Measurements from ENCODE around the gene MAGIX.

MAGIX gene

DNA sequence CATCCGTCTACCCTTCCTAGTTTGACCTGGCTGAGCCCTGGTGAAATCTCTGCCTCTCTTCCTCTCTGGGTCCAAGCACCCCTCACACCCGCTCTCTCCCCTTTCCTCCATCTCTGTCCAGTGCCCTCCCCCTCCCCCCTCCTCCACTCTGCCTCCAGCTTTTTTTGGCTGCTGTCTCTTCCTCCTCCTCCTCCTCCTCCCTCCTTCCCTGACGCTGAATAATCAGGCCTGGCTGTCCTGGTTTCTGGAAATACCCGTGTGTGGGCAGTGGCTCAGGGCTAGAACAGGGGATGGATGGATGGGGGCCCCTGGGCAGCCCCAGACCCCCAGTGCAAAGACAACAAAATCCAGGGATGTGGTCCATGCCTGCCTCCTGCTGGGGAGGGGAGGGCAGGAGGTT is 42.2 kb downstream of the MAGIX start:
- Histone ChIP-seq H3K4me3 (ENCODE audit: low read depth, low read length) (no peak overlapping the region), H3K4me1 (peaks cover 3% of the 10 kb centered on the region), H3K27me3 (ENCODE audit: control insufficient read depth, insufficient read depth, low read length) (no peaks in the 10 kb centered on the region), H3K9ac (no peak overlapping the region), H3K36me3 (ENCODE audit: control insufficient read depth, insufficient read depth, low read length) (no peaks in the 10 kb centered on the region), H3K79me2 (no peaks in the 10 kb centered on the region), H3K9me3 (ENCODE audit: control insufficient read depth, low read length) (no peaks in the 10 kb centered on the region), H3K4me2 (ENCODE audit: low read length) (no peak overlapping the region), H3K27ac (no peak overlapping the region), H2AFZ (no peak overlapping the region)
- TF ChIP-seq, protein P1, sequence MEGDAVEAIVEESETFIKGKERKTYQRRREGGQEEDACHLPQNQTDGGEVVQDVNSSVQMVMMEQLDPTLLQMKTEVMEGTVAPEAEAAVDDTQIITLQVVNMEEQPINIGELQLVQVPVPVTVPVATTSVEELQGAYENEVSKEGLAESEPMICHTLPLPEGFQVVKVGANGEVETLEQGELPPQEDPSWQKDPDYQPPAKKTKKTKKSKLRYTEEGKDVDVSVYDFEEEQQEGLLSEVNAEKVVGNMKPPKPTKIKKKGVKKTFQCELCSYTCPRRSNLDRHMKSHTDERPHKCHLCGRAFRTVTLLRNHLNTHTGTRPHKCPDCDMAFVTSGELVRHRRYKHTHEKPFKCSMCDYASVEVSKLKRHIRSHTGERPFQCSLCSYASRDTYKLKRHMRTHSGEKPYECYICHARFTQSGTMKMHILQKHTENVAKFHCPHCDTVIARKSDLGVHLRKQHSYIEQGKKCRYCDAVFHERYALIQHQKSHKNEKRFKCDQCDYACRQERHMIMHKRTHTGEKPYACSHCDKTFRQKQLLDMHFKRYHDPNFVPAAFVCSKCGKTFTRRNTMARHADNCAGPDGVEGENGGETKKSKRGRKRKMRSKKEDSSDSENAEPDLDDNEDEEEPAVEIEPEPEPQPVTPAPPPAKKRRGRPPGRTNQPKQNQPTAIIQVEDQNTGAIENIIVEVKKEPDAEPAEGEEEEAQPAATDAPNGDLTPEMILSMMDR (IDR thresholded peaks at IDR 0.05): no peak

DNA sequence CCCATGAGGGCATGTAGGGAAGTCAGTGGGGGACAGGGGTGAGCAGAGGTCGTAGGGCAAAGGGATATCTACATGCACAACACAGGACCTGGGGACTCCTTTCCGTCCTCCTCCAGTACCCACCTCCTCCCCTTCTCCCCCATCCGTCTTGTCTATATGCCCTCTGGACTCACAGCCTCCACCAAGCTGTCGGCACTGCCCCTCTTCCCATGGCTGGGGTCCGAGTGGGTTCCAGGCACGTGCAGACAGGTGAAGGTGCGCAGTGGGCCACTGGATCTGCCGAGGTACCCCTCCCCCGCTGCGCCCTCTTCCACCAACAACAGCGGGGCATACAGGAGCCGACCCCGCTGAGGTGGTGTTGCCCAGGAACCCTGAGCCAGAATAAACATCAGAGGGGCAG is 42.9 kb downstream of the MAGIX start:
- Histone ChIP-seq H3K9me3 (ENCODE audit: control insufficient read depth, low read length) (no peaks in the 10 kb centered on the region), H3K4me3 (ENCODE audit: low read depth, low read length) (no peak overlapping the region), H3K27me3 (ENCODE audit: control insufficient read depth, insufficient read depth, low read length) (no peaks in the 10 kb centered on the region), H3K4me1 (peaks cover 2% of the 10 kb centered on the region), H3K27ac (no peak overlapping the region), H3K36me3 (ENCODE audit: control insufficient read depth, insufficient read depth, low read length) (no peaks in the 10 kb centered on the region), H3K9ac (no peak overlapping the region), H2AFZ (no peak overlapping the region), H3K79me2 (no peaks in the 10 kb centered on the region), H3K4me2 (ENCODE audit: low read length) (no peak overlapping the region)
- TF ChIP-seq, protein P1 (IDR thresholded peaks at IDR 0.05): no peak

DNA sequence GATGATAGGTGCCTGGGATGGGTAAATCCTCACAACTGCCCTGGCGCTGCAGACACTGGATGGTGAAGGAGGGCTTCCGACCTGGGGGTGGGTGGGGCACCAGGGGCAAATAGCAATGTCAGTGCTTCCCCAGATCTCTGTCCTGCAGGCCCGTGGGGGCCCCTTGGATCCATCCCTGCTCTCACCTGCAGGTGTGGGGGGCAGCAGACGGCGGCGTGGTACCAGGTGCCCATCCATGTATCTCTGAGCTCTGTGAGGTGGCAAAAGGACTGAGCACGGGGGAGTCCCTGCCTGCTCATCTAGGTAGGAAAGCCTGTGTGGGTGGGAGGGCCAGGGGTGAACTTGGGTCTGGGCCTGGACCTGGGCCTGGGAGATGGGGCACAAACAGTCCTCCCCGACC is 44.0 kb downstream of the MAGIX start:
- TF ChIP-seq, protein P1 (IDR thresholded peaks at IDR 0.05): no peak
- H3K36me3 ChIP-seq (ENCODE audit: control insufficient read depth, insufficient read depth, low read length): no peaks in the 10 kb centered on the region
- no peak overlapping the region for H3K4me2 ChIP-seq (ENCODE audit: low read length)
- no peaks in the 10 kb centered on the region for H3K4me1 ChIP-seq
- no peaks in the 10 kb centered on the region for H3K27me3 ChIP-seq (ENCODE audit: control insufficient read depth, insufficient read depth, low read length)
- no peak overlapping the region for H3K4me3 ChIP-seq (ENCODE audit: low read depth, low read length)
- H3K79me2 ChIP-seq: no peaks in the 10 kb centered on the region
- H3K9me3 ChIP-seq (ENCODE audit: control insufficient read depth, low read length): no peaks in the 10 kb centered on the region
- no peak overlapping the region for H3K9ac ChIP-seq
- no peak overlapping the region for H3K27ac ChIP-seq
- no peak overlapping the region for H2AFZ ChIP-seq

- no peaks in the 10 kb centered on the region for H3K79me2 ChIP-seq
- H3K4me3 ChIP-seq (ENCODE audit: low read depth, low read length): no peak overlapping the region
- H3K9me3 ChIP-seq (ENCODE audit: control insufficient read depth, low read length): no peaks in the 10 kb centered on the region
- H3K4me2 ChIP-seq (ENCODE audit: low read length): no peak overlapping the region
- no peaks in the 10 kb centered on the region for H3K4me1 ChIP-seq
- TF ChIP-seq, protein P1 (IDR thresholded peaks at IDR 0.05): no peak
- H3K27me3 ChIP-seq (ENCODE audit: control insufficient read depth, insufficient read depth, low read length): no peaks in the 10 kb centered on the region
- no peak overlapping the region for H3K27ac ChIP-seq
- H2AFZ ChIP-seq: no peak overlapping the region
- no peaks in the 10 kb centered on the region for H3K36me3 ChIP-seq (ENCODE audit: control insufficient read depth, insufficient read depth, low read length)
- H3K9ac ChIP-seq: no peak overlapping the region
Observed at GRCh38 chrX:49208399-49208798, 45.8 kb downstream of the MAGIX start.

GRCh38 chrX:49209434-49210251 is 47.1 kb downstream of the MAGIX start:
- Histone ChIP-seq H3K4me2 (ENCODE audit: low read length) (no peak overlapping the region), H3K9ac (no peak overlapping the region), H3K9me3 (ENCODE audit: control insufficient read depth, low read length) (no peaks in the 10 kb centered on the region), H2AFZ (no peak overlapping the region), H3K4me1 (no peaks in the 10 kb centered on the region), H3K79me2 (no peaks in the 10 kb centered on the region), H3K36me3 (ENCODE audit: control insufficient read depth, insufficient read depth, low read length) (no peaks in the 10 kb centered on the region), H3K27ac (no peak overlapping the region), H3K4me3 (ENCODE audit: low read depth, low read length) (no peak overlapping the region), H3K27me3 (ENCODE audit: control insufficient read depth, insufficient read depth, low read length) (no peaks in the 10 kb centered on the region)
- TF ChIP-seq, protein P1 (IDR thresholded peaks at IDR 0.05): no peak

Measured in parathyroid adenoma (tissue), 2 donors.